Uterus (tissue), 2 donors: ENCODE measurements around the gene CLDN14.

Source experiments
- CTCF ChIP-seq, 4 experiments: fragments of 200-600 bp in 2 of 4; fragments of 450-650 bp in 2 of 4; sonication (generic) in 2 of 4; IDR thresholded peaks; one replicate each; pipeline ENCODE4 v1.5.1; 2016 to 2019; ENCODE audit warnings: antibody characterized with exemption in 4 of 4, mild to moderate bottlenecking in 2 of 4, moderate library complexity in 1 of 4
- POLR2A ChIP-seq, 2 donors: fragments of 450-650 bp; IDR thresholded peaks; one replicate each; pipeline ENCODE4 v1.6.1; 2016; ENCODE audit warnings: antibody characterized with exemption in 2 of 2, mild to moderate bottlenecking in 1 of 2, moderate library complexity in 1 of 2

- no peak for TF ChIP-seq POLR2A (IDR thresholded peaks at IDR 0.05)
- no peak for TF ChIP-seq CTCF (IDR thresholded peaks at IDR 0.05)
Observed at GRCh38 chr21:36456729-36457414, 23.1 kb downstream of the CLDN14 start.
